HepG2 (cell line): ENCODE results near the gene THADA. TPM values are rescaled to one million over a fixed set of nuclear protein-coding genes. Genes with fewer than 3 reads are reported as not detected.
A peak's percentile ranks its signal among the peaks of the same experiment; 100 is the strongest.

Experiments used
- AKNA ChIP-seq: sonication (generic); formaldehyde crosslinking; IDR thresholded peaks from 2 replicates; pipeline ENCODE4 v1.4.0; 2020; ENCODE audit warnings: missing genetic modification reagents, borderline replicate concordance
- ARHGAP35 ChIP-seq: sonication (generic); formaldehyde crosslinking; IDR thresholded peaks from 2 replicates; pipeline ENCODE4 v1.9.0; 2022; ENCODE audit warnings: mild to moderate bottlenecking, inconsistent platforms, moderate library complexity, missing genetic modification reagents, borderline replicate concordance
- BRF2 ChIP-seq: sonication (generic); formaldehyde crosslinking; IDR thresholded peaks from 2 replicates; pipeline ENCODE4 v1.8.1; 2022; ENCODE audit warnings: mild to moderate bottlenecking, missing genetic modification reagents
- DDIT3 ChIP-seq: sonication (generic); formaldehyde crosslinking; IDR thresholded peaks from 2 replicates; pipeline ENCODE4 v1.4.0; 2020; ENCODE audit warnings: mild to moderate bottlenecking, missing genetic modification reagents
- DPF2 ChIP-seq: sonication (generic); formaldehyde crosslinking; IDR thresholded peaks from 2 replicates; pipeline ENCODE4 v1.4.0; 2020; ENCODE audit warnings: mild to moderate bottlenecking, low read depth, missing genetic modification reagents, borderline replicate concordance
- HOXA7 ChIP-seq: sonication (generic); formaldehyde crosslinking; IDR thresholded peaks from 2 replicates; pipeline ENCODE4 v1.8.1; 2022; ENCODE audit warnings: mild to moderate bottlenecking, missing genetic modification reagents, moderate library complexity
- NONO ChIP-seq, 2 experiments: fragments of 450-650 bp in 1 of 2; sonication (generic) in 1 of 2; formaldehyde crosslinking in 1 of 2; IDR thresholded peaks in 1 of 2; conservative IDR thresholded peaks in 1 of 2; 2 replicates each; pipeline versions ENCODE4 v1.6.1 to v1.8.0; 2017 to 2022; ENCODE audit warnings: mild to moderate bottlenecking in 1 of 2, missing genetic modification reagents in 1 of 2, moderate library complexity in 1 of 2
- RFX5 ChIP-seq: IDR thresholded peaks from 2 replicates; pipeline ENCODE4 v1.6.1; 2011; ENCODE audit warnings: low read depth, low read length, improper control_type of control experiment
- SP2 ChIP-seq: sonication (generic); formaldehyde crosslinking; IDR thresholded peaks from 2 replicates; pipeline ENCODE4 v1.5.1; 2020; ENCODE audit warnings: mild to moderate bottlenecking, missing genetic modification reagents
- ZBTB25 ChIP-seq: IDR thresholded peaks from 2 replicates; pipeline ENCODE4 v1.6.1; 2018; ENCODE audit warnings: missing genetic modification reagents
- ZNF124 ChIP-seq: sonication (generic); formaldehyde crosslinking; IDR thresholded peaks from 2 replicates; pipeline ENCODE4 v1.4.0; 2020; ENCODE audit warnings: missing genetic modification reagents
- ZNF317 ChIP-seq: sonication (generic); formaldehyde crosslinking; IDR thresholded peaks from 2 replicates; pipeline ENCODE4 v1.5.0; 2020; ENCODE audit warnings: mild to moderate bottlenecking, missing genetic modification reagents
- ZNF44 ChIP-seq: sonication (generic); formaldehyde crosslinking; IDR thresholded peaks from 2 replicates; pipeline ENCODE4 v1.5.1; 2020; ENCODE audit warnings: mild to moderate bottlenecking, missing genetic modification reagents
- ZNF616 ChIP-seq: sonication (generic); formaldehyde crosslinking; IDR thresholded peaks from 2 replicates; pipeline ENCODE4 v1.5.0; 2020; ENCODE audit warnings: low read depth, mild to moderate bottlenecking, missing genetic modification reagents
- ZNF660 ChIP-seq: sonication (generic); formaldehyde crosslinking; IDR thresholded peaks from 2 replicates; pipeline ENCODE4 v1.5.1; 2020; ENCODE audit warnings: mild to moderate bottlenecking, low read depth, missing genetic modification reagents, borderline replicate concordance
- ZNF713 ChIP-seq: sonication (generic); formaldehyde crosslinking; IDR thresholded peaks from 2 replicates; pipeline ENCODE4 v1.4.0; 2020; ENCODE audit warnings: mild to moderate bottlenecking, missing genetic modification reagents
- polyA plus RNA-seq, 8 experiments: library from polyadenylated mRNA; depleted of rRNA in 3 of 8; stranded (reverse) in 7 of 8; unstranded in 1 of 8; fragments of >200 nt; fragmentation: Illumina TruSeq in 4 of 8; extraction: Trizol in 4 of 8; gene quantifications; 2 replicates each; pipeline versions ENCODE4 v1.2.1 to v1.2.3, GENCODE V29; 2011 to 2016; ENCODE audit warnings: low read depth in 4 of 8, missing spikeins in 1 of 8, mixed read lengths in 1 of 8; ENCODE audit not compliant: insufficient read depth in 1 of 8
- total RNA-seq, 5 experiments: library from RNA; depleted of rRNA; stranded (reverse); fragments of >200 nt; fragmentation: Illumina TruSeq; extraction: Trizol; gene quantifications; 2 replicates each; pipeline ENCODE4 v1.2.3, GENCODE V29; 2016; ENCODE audit warnings: low read depth in 1 of 5
- TF ChIP-seq, protein P1 (sequence below): IDR thresholded peaks from 2 replicates; pipeline ENCODE4 v1.6.1; 2016; ENCODE audit warnings: mild to moderate bottlenecking, missing biosample characterization, missing genetic modification reagents
- TF ChIP-seq, protein P2 (sequence below): sonication (generic); formaldehyde crosslinking; IDR thresholded peaks from 2 replicates; pipeline ENCODE4 v1.5.0; 2020; ENCODE audit warnings: mild to moderate bottlenecking, missing genetic modification reagents

THADA gene
- total and polyA plus RNA-seq, 2 of the 13 experiments (the other 11 are each of a cell fraction or from before 2014, with no cell fraction given): 12.7 to 21.7 TPM

DNA sequence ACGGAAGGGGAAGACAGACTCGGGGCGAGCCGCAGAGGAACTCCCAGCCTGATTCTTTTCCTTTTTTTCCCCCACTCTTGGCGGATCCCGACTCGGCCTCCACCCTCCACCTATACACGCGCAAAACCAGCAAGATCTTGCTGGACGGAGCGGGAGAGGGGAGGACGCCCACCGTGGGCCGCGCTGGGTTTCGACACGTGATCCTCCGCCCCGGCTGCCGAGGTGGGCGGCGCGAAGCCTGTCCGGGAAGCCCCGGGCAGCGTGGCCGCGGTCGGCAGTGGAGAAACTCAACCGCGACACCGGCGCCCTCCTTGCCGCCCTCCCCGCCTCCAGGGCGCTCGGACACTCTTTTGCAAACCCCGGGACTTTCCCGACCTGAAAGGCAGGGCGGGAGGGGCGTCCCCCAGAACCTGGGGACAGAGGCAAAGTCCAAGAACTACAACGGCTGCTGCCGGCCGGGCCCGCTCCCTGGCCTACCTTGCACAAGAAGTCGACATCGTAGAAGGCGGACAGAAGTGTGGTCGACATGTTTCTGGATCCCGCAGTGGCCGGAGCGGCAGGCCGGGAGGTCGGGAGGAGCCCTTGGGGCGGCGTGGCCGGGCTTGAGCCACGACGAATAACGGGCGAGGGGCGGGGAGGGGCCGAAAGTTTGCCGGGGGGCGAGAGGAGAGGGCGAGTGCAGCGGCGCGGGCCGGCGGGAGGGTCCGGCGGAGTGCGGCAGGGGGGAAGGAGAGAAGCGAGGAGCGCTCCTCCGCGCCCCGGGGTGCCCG is 369.9 kb downstream of the THADA start (continued):
- TF ChIP-seq AKNA (CRISPR knock-in tag): no peak
- 0 out of 2 replicates have a peak, but pooled peaks have one; percentile 33 for TF ChIP-seq ZNF124
- no peak; the same call in 1 of the 2 replicates for TF ChIP-seq RFX5
- no peak for TF ChIP-seq BRF2 (CRISPR knock-in tag)
- TF ChIP-seq, protein P1, sequence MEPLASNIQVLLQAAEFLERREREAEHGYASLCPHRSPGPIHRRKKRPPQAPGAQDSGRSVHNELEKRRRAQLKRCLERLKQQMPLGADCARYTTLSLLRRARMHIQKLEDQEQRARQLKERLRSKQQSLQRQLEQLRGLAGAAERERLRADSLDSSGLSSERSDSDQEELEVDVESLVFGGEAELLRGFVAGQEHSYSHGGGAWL (CRISPR knock-in tag): peak; percentile 71
- TF ChIP-seq ARHGAP35 (CRISPR knock-in tag): peak; percentile 78
- no peak for TF ChIP-seq NONO (IDR thresholded peaks at IDR 0.05)
- TF ChIP-seq NONO (CRISPR knock-in tag; conservative IDR thresholded peaks at IDR 0.05): peak; percentile 84
- TF ChIP-seq ZBTB25 (CRISPR knock-in tag): peak; percentile 80
- no peak for TF ChIP-seq ZNF44
- no peak for TF ChIP-seq DPF2
- TF ChIP-seq, protein P2, sequence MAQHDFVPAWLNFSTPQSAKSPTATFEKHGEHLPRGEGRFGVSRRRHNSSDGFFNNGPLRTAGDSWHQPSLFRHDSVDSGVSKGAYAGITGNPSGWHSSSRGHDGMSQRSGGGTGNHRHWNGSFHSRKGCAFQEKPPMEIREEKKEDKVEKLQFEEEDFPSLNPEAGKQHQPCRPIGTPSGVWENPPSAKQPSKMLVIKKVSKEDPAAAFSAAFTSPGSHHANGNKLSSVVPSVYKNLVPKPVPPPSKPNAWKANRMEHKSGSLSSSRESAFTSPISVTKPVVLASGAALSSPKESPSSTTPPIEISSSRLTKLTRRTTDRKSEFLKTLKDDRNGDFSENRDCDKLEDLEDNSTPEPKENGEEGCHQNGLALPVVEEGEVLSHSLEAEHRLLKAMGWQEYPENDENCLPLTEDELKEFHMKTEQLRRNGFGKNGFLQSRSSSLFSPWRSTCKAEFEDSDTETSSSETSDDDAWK (CRISPR knock-in tag): no peak
- TF ChIP-seq ZNF317: peak; percentile 75
- no peak for TF ChIP-seq HOXA7 (CRISPR knock-in tag)
- 0 out of 2 replicates have a peak, but pooled peaks have one; percentile 9 for TF ChIP-seq SP2 (CRISPR knock-in tag)
- peak; percentile 52; the same call in 1 of the 2 replicates for TF ChIP-seq ZNF616
- no peak for TF ChIP-seq ZNF660 (CRISPR knock-in tag)
- no peak for TF ChIP-seq DDIT3
- no peak for TF ChIP-seq ZNF713 (CRISPR knock-in tag)
